GM12873 (cell line): ENCODE data around the gene PTPRK.

Experiments
- TF ChIP-seq, protein P1 (sequence below): IDR thresholded peaks from 2 replicates; pipeline ENCODE4 v1.5.1; 2012; ENCODE audit warnings: low read depth, mild to moderate bottlenecking, moderate library complexity, low read length, control low read depth; ENCODE audit not compliant: insufficient read depth; ENCODE audit errors: missing control alignments

PTPRK gene

DNA sequence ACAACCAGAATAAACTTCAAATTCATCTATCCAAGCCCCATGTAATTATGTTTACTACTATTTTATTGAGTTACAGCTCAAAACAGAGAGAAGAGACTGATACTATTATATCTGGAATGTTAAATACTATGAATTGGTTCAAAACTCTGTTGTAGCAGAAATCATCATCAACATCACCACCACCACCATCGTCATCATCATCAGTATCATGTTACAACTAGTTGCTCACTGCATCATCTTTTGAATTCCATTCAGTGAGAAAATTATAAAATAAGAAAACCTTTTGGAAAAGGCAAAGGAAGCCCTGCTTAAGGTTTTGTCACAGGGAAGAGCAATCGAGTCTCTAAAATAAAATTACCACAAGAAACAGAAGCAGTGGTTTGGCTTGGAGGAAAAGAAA is 583.3 kb downstream of the PTPRK start:
- TF ChIP-seq, protein P1, sequence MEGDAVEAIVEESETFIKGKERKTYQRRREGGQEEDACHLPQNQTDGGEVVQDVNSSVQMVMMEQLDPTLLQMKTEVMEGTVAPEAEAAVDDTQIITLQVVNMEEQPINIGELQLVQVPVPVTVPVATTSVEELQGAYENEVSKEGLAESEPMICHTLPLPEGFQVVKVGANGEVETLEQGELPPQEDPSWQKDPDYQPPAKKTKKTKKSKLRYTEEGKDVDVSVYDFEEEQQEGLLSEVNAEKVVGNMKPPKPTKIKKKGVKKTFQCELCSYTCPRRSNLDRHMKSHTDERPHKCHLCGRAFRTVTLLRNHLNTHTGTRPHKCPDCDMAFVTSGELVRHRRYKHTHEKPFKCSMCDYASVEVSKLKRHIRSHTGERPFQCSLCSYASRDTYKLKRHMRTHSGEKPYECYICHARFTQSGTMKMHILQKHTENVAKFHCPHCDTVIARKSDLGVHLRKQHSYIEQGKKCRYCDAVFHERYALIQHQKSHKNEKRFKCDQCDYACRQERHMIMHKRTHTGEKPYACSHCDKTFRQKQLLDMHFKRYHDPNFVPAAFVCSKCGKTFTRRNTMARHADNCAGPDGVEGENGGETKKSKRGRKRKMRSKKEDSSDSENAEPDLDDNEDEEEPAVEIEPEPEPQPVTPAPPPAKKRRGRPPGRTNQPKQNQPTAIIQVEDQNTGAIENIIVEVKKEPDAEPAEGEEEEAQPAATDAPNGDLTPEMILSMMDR = no peak

DNA sequence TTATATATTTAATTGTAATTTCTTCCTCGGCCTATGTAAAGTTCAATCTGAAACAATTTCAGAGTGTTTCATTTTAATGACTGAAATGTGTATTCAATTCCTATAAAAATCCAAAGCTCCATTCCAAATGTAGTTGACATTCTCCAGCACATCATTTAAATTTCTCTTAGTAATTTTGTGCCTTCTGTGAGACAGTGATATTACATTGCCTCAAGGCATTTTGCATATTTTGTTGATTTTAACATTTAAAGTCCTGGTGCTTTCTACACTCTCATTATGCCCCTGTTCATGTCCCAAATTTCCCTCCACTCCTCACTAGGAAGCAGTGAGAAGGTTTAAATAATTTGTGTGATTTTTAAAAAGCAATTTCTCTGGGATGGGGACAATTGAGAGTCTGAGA is 585.4 kb downstream of the PTPRK start:
- TF ChIP-seq, protein P1 = no peak

DNA sequence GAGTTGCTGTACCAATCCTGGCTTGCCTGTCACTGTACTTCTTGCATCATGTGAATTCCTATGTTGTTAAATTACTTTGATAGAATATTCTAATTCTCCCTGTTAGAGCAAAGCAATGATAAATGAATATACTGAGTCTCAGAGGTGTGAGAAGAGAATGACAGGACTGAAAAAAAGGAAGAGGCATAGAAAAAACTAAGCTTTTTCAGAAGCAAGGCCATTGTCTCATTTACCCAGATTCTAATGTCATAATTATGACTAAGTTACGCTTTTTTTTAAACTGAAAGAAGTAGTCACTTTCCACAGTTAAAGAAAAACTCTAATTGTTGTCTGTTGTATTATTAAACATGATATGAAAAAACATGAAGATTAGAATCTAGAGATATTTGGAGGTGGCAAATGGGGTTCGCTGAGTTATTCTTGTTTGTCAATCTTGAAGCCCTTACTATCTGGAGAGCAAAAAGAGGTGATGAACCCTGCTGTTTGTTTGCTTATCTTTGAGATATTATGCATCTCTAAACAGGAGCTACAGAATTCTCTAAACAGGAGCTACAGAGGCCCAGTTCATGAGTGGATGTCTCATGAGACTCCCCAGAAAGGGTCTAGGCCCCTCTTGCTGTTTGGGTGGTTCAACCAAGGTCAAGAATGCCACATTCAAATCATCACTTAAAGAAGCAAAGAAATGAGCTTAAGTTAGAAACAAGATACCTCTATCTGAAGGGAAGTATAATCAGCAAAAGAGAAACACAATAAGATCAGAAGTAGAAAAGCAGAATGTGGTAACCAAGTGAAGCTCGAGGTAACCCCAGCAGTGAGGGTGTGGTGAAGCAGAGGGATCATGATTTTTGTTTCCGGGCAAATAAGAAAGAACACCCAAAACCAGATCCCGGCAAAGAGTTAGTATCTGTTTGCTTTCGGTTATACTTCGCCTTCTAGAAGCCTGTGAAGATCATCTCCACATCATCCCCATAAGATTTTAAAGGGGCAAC is 586.3 kb downstream of the PTPRK start:
- TF ChIP-seq, protein P1 = no peak

DNA sequence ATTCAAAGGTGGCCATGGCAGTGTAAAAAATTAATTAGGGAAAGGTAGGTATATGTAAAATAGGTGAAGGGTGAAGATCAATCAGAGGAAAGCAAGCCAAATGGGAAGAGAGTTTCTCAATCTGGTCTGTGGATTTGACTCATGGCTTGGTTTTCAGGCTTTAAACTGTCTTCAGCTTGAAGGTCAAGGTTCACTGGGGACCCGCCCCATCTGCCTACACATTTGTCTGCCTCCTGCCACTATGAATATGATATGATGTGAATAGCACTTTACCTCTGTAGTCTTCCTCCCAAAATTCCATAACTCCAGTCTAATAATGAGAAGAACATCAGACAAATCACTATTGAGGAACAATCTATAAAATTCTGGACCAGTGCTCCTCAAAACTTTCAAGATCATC is 587.3 kb downstream of the PTPRK start:
- TF ChIP-seq, protein P1 = no peak

DNA sequence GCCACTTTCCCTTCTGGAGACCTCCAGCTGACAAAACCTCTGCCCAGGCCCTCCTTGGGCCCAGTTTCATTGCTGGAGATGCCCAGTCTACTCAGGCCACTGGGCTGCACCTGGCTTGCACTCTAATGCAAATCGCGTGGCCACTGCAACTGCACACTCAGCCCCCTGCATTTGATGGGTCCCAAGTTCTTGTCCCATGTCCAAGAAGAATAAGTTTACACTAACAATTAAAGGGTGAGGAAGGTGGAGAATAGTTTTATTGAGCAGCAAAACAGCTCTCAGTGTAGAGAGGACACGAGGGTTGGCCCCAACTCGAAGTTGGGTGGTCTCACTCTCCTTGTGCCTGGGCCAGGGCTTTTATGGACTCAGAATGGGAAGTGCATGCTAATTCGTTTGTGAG is 587.7 kb downstream of the PTPRK start:
- TF ChIP-seq, protein P1 = no peak

DNA sequence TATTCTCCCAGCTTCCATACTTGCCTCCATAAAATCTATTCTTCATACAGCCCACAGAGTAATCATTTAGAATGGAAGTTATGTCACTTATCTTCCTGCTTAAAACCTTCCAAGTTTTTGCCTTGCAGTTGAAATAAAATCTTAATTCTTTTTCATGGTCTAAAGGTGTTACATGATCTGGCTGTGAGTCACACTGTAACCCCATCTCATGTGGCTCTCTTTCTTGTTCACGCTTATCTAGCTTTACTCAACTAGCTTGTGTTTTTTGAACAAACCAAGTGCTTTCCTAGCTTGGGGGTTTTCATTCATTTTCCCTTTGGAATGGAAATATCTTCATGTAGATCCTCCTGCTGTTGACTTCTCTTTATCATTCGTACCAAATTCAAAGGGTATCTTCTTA is 596.0 kb downstream of the PTPRK start:
- TF ChIP-seq, protein P1 = no peak

DNA sequence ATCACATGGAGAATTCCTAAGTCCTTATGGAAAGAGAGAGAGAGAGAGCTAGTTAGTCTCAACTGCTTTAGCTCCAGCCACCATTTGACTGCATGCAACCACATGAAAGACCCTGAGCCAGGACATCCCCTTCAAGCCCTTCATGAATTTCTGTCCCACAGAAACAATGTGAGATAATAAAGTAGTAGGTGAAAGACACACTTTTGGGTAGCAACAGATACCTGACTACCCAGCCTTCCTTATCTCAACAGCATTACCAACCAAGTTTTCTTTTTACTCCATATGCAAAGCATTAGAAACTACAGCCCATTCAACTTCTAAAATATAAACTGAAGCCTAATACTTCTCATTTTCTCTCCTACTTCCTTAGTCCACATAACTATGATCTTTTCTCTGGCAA is 596.4 kb downstream of the PTPRK start:
- TF ChIP-seq, protein P1 = no peak
